ENCODE data around the gene CLNK.

The CLNK gene, protein sequence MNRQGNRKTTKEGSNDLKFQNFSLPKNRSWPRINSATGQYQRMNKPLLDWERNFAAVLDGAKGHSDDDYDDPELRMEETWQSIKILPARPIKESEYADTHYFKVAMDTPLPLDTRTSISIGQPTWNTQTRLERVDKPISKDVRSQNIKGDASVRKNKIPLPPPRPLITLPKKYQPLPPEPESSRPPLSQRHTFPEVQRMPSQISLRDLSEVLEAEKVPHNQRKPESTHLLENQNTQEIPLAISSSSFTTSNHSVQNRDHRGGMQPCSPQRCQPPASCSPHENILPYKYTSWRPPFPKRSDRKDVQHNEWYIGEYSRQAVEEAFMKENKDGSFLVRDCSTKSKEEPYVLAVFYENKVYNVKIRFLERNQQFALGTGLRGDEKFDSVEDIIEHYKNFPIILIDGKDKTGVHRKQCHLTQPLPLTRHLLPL

DNA sequence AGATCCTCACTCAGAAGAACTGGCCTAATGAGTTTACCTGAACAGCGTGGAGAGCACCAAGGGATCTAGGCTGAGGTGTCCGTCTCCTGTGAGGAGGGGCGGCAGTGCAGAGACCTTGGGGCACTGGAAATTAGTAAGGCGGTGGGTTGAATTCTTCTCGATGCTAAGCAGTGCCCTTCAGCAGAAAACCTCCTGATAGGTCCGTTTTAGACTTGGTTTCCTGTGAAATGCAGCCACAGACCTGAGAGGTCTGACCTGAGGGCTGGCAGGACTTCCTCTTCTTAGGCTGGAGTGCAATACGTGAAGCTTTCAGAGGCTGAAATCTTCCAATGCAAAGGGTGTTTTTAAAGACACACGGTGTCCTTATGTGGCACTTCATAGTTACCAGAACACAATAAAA is at the start of gene CLNK:
Gene CLNK, minus strand, starts transcription at position 138 of the 400 bp plus-strand sequence. CDS start 16,899 bp downstream, outside the sequence.
- DNase-seq, result no peak

DNA sequence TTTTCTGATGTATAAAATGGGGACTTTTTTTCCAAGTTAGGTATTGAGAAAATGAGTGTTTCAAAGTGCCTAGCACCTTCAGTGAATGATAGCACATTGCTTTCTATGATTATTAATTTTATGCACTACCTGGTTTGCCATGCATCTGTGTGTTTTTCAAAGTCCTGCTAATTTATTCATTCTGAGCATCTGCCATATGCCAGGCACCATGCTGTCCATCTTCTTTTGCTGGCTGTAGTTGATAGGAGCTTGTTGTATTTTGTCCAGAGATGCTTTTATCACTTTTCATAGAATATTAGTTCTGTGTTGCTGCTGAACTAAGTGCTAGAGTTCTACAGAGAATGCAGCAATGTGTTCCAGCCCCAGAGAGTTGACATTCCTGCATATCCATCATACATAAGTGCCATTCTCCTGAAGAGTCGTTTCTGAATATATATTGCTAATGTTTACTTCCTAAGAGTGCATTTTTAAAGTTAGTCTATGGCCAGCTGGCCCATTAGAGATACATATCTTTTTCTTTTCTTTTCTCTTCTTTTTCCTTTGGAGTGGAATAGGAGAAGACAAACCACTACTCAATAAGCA is 49.0 kb upstream of the CLNK start:
- no peak for DNase-seq

DNA sequence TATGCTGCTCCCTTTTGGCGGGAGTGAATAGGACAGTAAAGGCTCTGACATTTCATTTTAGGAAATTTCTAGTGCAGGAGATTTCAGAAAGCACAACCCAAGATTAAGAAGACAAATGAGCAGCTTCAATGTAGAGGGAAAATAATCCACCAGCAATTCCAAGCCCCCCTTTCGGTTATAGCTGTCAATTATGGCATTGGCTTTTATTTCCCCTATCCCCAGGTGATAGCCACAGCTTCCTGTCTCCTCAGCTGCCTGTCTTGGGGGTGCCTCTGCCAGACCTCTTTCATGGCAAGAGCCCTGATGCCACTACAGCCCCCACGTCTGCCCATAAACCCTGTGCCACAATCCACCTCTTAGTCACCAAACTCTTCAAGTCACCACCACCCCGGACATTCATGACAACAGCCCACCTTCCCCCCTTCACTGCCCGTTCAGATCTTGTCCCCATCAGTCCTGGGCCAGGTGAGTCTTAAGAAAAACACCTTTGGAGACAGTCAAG is 48.4 kb upstream of the CLNK start:
- no peak for DNase-seq

DNA sequence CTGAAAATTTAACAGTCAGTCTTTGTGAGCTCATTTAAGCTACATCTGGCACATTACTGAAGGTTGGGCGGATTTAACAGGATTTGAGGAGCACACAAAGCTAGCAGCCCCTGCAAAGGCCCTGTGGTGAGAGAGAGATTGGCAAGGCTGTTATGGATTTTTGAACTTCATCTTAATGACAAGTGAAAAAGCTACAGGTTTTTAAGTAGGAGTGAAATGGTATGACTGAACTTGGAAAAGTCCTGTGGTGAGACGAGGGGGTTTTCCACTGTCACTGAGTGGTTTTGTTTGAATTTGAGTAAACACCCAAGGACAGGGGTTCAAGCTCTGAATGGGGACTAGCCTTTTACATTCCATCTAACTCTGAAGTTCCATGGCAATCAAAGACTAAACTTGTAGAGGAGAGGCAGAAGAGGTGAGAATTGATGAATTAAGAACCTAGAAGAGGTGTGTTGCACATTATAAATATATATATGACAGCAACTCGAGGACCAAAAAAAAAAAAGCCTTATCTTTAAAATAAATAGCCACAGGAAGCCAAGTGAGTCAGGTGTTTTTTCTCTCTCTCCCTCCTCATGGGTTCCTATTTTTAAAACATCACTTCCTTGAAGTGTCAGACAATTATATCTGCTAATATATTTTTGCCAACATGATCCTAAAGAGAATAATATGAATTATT is 47.8 kb upstream of the CLNK start:
- DNase-seq, result no peak

DNA sequence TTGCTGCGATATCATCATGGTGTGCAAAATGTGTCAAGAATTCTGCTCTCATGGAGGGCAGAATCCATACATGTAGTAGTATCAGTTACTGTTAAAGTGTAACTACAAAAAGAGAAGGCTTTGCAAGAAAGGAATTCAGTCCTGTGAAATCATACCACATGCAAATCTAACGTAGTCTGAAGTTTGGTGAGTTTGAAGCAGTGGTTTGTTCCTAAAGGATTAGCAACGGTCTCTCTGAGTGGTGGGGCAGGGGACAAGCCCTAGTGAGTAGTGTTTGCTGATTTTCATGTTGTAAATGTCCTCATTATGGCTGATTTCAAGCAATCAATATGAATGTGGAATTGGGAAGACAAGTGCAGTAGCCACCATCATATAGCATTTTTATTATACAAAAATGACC is 47.1 kb upstream of the CLNK start:
- DNase-seq, result no peak

DNA sequence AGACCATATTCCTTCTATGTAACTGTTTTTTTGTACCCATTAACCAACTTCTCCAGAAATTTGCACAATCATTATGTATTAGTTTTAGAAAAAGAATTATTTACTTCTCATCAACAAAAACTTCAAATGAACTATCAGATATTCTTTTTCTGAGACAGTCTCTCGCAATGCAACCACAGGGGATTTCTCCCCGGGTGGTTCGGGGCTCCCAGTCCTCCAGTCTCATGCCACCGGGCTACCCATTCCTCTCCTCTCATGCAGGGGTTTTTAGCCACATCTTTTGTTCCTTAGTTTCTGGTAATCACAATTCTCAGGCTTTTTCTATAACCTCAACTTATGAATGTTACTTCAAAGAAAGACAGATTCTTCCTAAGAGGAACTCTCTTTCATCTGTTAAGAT is 46.6 kb upstream of the CLNK start:
- no peak for DNase-seq

DNA sequence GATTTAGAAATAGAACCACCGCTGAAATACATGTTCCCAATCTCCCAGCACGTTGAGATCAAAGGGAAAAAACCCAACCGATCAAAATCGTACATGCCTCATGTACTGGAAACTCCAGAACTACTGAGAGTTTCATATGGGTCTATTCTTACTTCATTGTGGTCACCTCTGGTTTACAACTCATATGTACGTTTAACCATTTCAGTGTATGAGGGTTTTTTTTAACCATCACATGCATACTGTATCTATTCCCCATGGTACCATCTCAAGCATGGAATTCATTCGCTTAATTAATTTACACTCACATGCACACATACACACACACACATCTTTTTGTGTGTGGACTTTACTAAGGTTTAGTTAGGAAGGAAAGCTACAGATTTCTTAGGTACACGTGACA is 46.0 kb upstream of the CLNK start:
- no peak for DNase-seq

DNA sequence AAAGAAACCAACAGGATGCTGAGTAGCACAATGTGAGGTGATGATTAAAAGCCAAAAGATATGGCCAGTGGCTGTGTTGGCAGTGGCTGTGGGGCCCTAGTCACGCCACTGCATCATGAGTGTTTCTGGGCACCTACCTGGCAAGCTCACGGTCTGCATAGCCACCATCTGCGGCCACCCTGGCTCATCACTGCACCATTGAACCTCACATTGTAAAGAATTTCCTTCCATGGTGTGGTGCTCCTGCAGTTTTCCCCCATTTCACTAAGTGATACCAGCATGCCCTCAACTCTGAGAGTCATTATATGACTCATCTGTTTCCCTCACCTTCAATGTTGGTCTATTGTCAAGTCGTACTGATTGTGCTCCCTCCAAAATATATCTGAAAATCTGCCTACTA is 45.5 kb upstream of the CLNK start:
- DNase-seq, result no peak

- no peak for DNase-seq
Observed at GRCh38 chr4:10729366-10729765, 44.8 kb upstream of the CLNK start.

DNA sequence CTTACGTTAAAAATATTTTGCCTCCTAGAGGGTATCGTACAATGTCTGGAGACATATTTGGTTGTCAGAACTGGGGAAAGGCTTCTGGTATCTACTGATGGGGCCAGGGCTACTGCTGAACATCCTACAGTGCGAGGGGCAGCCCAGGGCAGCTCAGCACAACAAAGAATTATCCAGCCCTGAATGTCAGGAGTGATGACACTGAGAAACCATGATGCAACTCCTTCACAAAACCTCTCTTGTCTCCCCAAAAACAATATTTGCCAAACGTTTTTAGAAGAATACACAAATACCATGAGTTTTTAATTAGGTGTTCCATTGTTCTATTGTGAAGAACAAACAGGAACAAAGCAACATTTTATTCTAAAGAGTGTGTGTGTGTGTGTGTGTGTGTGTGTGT is 43.4 kb upstream of the CLNK start:
- DNase-seq, result no peak

DNA sequence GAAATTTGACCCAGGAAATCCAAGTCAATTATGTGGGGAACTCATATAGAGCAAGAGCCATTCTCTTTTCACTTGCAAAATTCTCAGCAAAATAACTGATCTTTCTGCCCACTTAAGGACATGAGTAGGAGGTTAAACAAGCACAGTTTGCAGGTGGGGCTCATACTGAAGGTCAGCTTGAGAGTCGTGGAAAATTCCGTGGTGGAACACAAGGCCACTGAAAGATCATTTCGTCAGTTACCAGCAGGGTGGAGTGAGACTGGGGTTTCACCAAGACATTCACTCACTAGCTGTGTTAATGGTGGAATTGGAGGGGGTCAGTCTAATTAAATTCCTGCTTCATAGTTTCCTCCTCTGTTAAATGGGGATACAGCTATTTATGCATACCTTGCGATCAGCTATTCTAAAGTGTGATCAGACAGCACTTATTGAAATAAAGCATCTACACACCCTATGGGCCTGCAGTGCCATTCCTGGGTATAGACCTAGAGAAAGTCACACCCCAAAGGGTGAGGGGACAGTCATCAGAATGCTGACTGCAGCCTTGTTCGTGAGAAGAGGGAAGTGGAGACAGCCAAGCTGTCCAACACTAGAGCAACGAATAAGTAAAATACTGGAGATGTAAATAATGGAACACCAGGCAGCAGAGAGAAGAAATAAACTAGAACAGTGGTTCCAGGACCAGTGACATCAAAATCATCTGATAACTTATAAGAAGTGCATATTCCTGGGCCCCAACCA is 42.7 kb upstream of the CLNK start:
- no peak for DNase-seq

DNA sequence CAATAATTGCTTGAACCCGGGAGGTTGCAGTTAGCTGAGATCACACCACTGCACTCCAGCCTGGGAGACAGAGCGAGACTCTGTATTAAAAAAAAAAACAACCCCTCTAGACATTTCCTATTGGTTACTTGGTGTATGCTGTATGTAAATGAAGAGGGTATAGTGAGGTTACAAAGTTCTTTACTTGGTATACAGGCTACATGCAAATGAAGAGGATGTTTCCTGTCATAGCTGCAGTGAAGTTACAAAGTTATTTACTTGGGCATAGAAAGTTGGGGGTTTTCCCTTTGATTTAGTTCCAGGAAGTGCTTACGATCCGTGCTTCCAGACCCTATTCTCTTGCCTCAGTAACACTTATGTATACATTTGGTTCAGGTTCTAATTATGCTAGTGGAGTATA is 38.4 kb upstream of the CLNK start:
- DNase-seq, result no peak

- DNase-seq, result peak; percentile 54
Observed at GRCh38 chr4:10721616-10722015, 37.0 kb upstream of the CLNK start.

- DNase-seq, result peak; percentile 12
Observed at GRCh38 chr4:10716163-10716562, 31.6 kb upstream of the CLNK start.

GRCh38 chr4:10715696-10716095 is 31.1 kb upstream of the CLNK start:
- no peak for DNase-seq

- no peak for DNase-seq
Observed at GRCh38 chr4:10715135-10715534, 30.6 kb upstream of the CLNK start.

GRCh38 chr4:10713591-10713990 is 29.0 kb upstream of the CLNK start:
- DNase-seq, result no peak

GRCh38 chr4:10706236-10706635 is 21.7 kb upstream of the CLNK start:
- DNase-seq, result no peak

- DNase-seq, result no peak
Observed at GRCh38 chr4:10704430-10704810, 19.9 kb upstream of the CLNK start.

GRCh38 chr4:10703766-10704429 is 19.3 kb upstream of the CLNK start:
- no peak for DNase-seq

DNA sequence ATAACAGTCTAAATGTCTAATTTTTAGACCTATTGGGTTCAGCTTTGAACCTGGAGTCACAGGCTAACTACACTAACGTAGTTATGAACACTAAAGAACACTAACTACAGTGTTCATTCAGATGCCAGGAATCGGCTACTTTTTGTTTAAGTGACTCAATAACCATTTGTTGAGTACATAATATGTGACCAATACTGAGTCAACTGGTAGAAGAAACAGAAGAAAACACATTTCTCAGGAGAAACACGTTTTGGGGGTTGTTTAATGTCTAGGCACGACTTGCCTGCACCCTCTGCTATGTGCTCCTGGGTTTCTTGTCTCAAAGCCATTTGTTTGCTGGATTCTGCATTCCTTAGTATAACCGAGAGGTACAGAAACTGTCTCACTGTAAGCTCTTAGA is 18.6 kb upstream of the CLNK start:
- DNase-seq, result no peak

DNA sequence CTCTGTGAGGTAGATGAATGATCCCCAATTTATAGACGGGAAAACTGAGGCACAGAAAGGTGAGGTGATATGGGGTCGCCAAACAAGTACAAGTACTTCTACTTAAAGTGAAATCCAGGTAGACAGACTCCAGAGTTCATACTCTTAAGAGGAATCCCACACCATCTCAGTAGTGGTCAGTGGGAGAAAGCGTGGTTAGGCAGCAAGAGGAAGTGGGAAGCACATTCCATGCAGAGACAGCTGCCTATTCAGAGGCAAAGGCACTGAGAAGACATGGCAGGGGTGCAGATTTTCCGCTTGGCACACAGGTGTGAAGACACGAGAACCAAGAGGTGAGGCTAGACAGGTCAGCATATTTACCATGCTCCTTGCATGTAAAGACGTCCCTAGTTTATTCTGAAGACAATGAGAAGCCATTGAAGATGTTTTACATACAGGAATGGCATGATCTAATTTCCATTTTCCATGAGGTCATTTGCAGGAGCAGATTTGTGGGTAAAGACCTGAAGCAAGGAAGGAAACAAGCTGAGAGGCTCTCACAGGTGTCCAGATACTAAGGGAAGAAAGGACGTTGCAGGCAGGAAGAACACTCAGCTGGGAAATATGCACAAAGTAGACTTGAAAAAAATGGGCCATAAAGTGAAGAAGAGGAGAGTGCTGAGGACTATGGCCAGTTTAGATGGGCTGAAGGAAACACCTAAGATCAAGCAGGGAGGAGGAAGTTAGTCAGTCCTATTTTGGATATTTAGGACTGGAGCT is 17.3 kb upstream of the CLNK start:
- DNase-seq, result no peak
